Mesendoderm (in vitro differentiated cells): Measurements from ENCODE around the gene ANXA11.

Experiments
- DNase-seq: peaks from one replicate; pipeline ENCODE4 v3.0.0; 2013
- H2AK5ac ChIP-seq: 2 replicates; pipeline ENCODE4 v1.6.1; 2013; ENCODE audit warnings: low read length, inconsistent platforms
- H2BK120ac ChIP-seq: 2 replicates; pipeline ENCODE4 v1.6.1; 2013; ENCODE audit warnings: low read depth, mild to moderate bottlenecking, low read length, moderate library complexity, mixed read lengths
- H2BK15ac ChIP-seq: replicated peaks from 2 replicates; pipeline ENCODE4 v1.6.1; 2013; ENCODE audit warnings: low read depth, mild to moderate bottlenecking, moderate library complexity
- H2BK5ac ChIP-seq: 2 replicates; pipeline ENCODE4 v1.6.1; 2013; ENCODE audit warnings: low read length, inconsistent platforms
- H3K18ac ChIP-seq: 2 replicates; pipeline ENCODE4 v1.6.1; 2013; ENCODE audit warnings: mild to moderate bottlenecking, low read length, mixed read lengths
- H3K23ac ChIP-seq: one replicate; pipeline ENCODE4 v1.6.1; 2013; ENCODE audit warnings: low read length
- H3K27ac ChIP-seq: 2 replicates; pipeline ENCODE4 v1.5.1; 2013; ENCODE audit warnings: low read depth, mild to moderate bottlenecking, inconsistent platforms, low read length, moderate library complexity
- H3K27me3 ChIP-seq: 2 replicates; pipeline ENCODE4 v1.6.1; 2013; ENCODE audit warnings: low read length, control low read depth, mild to moderate bottlenecking, inconsistent platforms; ENCODE audit not compliant: insufficient read depth, poor library complexity
- H3K36me3 ChIP-seq: 2 replicates; pipeline ENCODE4 v1.6.1; 2013; ENCODE audit warnings: low read length, inconsistent platforms; ENCODE audit not compliant: control insufficient read depth, insufficient read depth
- H3K4ac ChIP-seq: one replicate; pipeline ENCODE4 v1.6.1; 2013; ENCODE audit warnings: low read depth, mild to moderate bottlenecking, low read length, moderate library complexity
- H3K4me1 ChIP-seq: 2 replicates; pipeline ENCODE4 v1.6.1; 2013; ENCODE audit warnings: low read depth, low read length, inconsistent platforms; ENCODE audit not compliant: control insufficient read depth
- H3K4me2 ChIP-seq: 2 replicates; pipeline ENCODE4 v1.6.1; 2013; ENCODE audit warnings: low read length
- H3K4me3 ChIP-seq: 2 replicates; pipeline ENCODE4 v1.5.1; 2013; ENCODE audit warnings: mild to moderate bottlenecking, low read length
- H3K56ac ChIP-seq: one replicate; pipeline ENCODE4 v1.6.1; 2013; ENCODE audit warnings: low read length
- H3K79me1 ChIP-seq: 2 replicates; pipeline ENCODE4 v1.6.1; 2013; ENCODE audit warnings: low read length, inconsistent platforms
- H3K79me2 ChIP-seq: 2 replicates; pipeline ENCODE4 v1.6.1; 2013; ENCODE audit warnings: mild to moderate bottlenecking, low read length; ENCODE audit not compliant: control insufficient read depth, insufficient read depth
- H3K9ac ChIP-seq: 2 replicates; pipeline ENCODE4 v1.6.1; 2013; ENCODE audit warnings: low read length, inconsistent platforms
- H4K5ac ChIP-seq: one replicate; pipeline ENCODE4 v1.6.1; 2013; ENCODE audit warnings: low read length
- H4K8ac ChIP-seq: one replicate; pipeline ENCODE4 v1.6.1; 2013; ENCODE audit warnings: low read depth, mild to moderate bottlenecking, control low read depth, low read length, moderate library complexity
- WGBS: extraction: QIAGEN DNeasy Blood & Tissue Kit; methylation state at CpG from one replicate; pipeline ENCODE4 v1.1.7; 2013; ENCODE audit warnings: low lambda C conversion rate, missing lambda C conversion rate; ENCODE audit not compliant: insufficient coverage; ENCODE audit errors: extremely low coverage; 5-methylcytosine and 5-hydroxymethylcytosine counted together

Gene ANXA11

GRCh38 chr10:80185578-80186299 is 19.6 kb downstream of the ANXA11 start:
- no peak overlapping the region for H3K9ac ChIP-seq
- no CpG with 5 or more reads among the region's 5 CpGs for WGBS
- H3K36me3 ChIP-seq: no peaks in the 10 kb centered on the region
- H3K4me2 ChIP-seq: no peak overlapping the region
- no peak overlapping the region for H3K27ac ChIP-seq
- H3K4me3 ChIP-seq: no peak overlapping the region
- no peak overlapping the region for H2BK15ac ChIP-seq
- no peak overlapping the region for H2BK5ac ChIP-seq
- no peak for DNase-seq
- no peak overlapping the region for H3K23ac ChIP-seq
- H3K56ac ChIP-seq: no peak overlapping the region
- no peak overlapping the region for H3K4ac ChIP-seq
- H4K5ac ChIP-seq: no peak overlapping the region
- H3K79me2 ChIP-seq: peaks cover 15% of the 10 kb centered on the region
- H3K18ac ChIP-seq: no peak overlapping the region
- no peak overlapping the region for H4K8ac ChIP-seq
- H3K4me1 ChIP-seq: no peaks in the 10 kb centered on the region
- H2AK5ac ChIP-seq: no peak overlapping the region
- H3K27me3 ChIP-seq: no peaks in the 10 kb centered on the region
- H3K79me1 ChIP-seq: peaks cover 27% of the 10 kb centered on the region
- no peak overlapping the region for H2BK120ac ChIP-seq

GRCh38 chr10:80184291-80184690 is 21.0 kb downstream of the ANXA11 start:
- Histone ChIP-seq H2BK15ac (no peak overlapping the region), H4K8ac (no peak overlapping the region), H3K36me3 (no peaks in the 10 kb centered on the region), H3K18ac (no peak overlapping the region), H3K27ac (no peak overlapping the region), H3K9ac (no peak overlapping the region), H3K23ac (no peak overlapping the region), H3K4me3 (no peak overlapping the region), H2BK5ac (no peak overlapping the region), H3K4me2 (no peak overlapping the region), H3K79me2 (peaks cover 11% of the 10 kb centered on the region), H3K56ac (no peak overlapping the region), H4K5ac (no peak overlapping the region), H3K4me1 (no peaks in the 10 kb centered on the region), H3K27me3 (no peaks in the 10 kb centered on the region), H2BK120ac (no peak overlapping the region), H2AK5ac (no peak overlapping the region), H3K79me1 (peaks cover 31% of the 10 kb centered on the region), H3K4ac (no peak overlapping the region)
- DNase-seq: no peak
- no CpG with 5 or more reads among the region's 4 CpGs for WGBS

GRCh38 chr10:80183436-80183835 is 21.9 kb downstream of the ANXA11 start:
- no peak overlapping the region for H3K56ac ChIP-seq
- DNase-seq: no peak
- no peak overlapping the region for H2AK5ac ChIP-seq
- no peak overlapping the region for H2BK15ac ChIP-seq
- H3K79me1 ChIP-seq: peaks cover 27% of the 10 kb centered on the region
- no peak overlapping the region for H3K27ac ChIP-seq
- H3K4me2 ChIP-seq: no peak overlapping the region
- H4K5ac ChIP-seq: no peak overlapping the region
- WGBS: no CpG with 5 or more reads among the region's 4 CpGs
- H3K4ac ChIP-seq: no peak overlapping the region
- no peak overlapping the region for H2BK5ac ChIP-seq
- peaks cover 11% of the 10 kb centered on the region for H3K79me2 ChIP-seq
- H3K9ac ChIP-seq: no peak overlapping the region
- H3K4me1 ChIP-seq: no peaks in the 10 kb centered on the region
- peak overlapping the region; percentile 15 for H3K23ac ChIP-seq
- H2BK120ac ChIP-seq: no peak overlapping the region
- no peak overlapping the region for H3K18ac ChIP-seq
- H3K36me3 ChIP-seq: no peaks in the 10 kb centered on the region
- H3K4me3 ChIP-seq: no peak overlapping the region
- H3K27me3 ChIP-seq: no peaks in the 10 kb centered on the region
- no peak overlapping the region for H4K8ac ChIP-seq

GRCh38 chr10:80182986-80183385 is 22.4 kb downstream of the ANXA11 start:
- Histone ChIP-seq H3K79me1 (peaks cover 27% of the 10 kb centered on the region), H3K4me1 (no peaks in the 10 kb centered on the region), H3K9ac (no peak overlapping the region), H3K18ac (no peak overlapping the region), H3K36me3 (no peaks in the 10 kb centered on the region), H3K4me3 (no peak overlapping the region), H3K4me2 (no peak overlapping the region), H4K5ac (no peak overlapping the region), H3K27me3 (no peaks in the 10 kb centered on the region), H3K79me2 (peaks cover 11% of the 10 kb centered on the region), H2AK5ac (no peak overlapping the region), H3K23ac (no peak overlapping the region), H2BK5ac (no peak overlapping the region), H3K56ac (no peak overlapping the region), H3K4ac (no peak overlapping the region), H2BK120ac (no peak overlapping the region), H3K27ac (no peak overlapping the region), H2BK15ac (no peak overlapping the region), H4K8ac (no peak overlapping the region)
- no peak for DNase-seq
- no CpG with 5 or more reads among the region's 6 CpGs for WGBS

GRCh38 chr10:80177781-80178636 is 27.3 kb downstream of the ANXA11 start:
- Histone ChIP-seq H3K27me3 (no peaks in the 10 kb centered on the region), H2AK5ac (no peak overlapping the region), H3K36me3 (no peaks in the 10 kb centered on the region), H4K5ac (no peak overlapping the region), H3K23ac (peak overlapping the region; percentile 45), H2BK15ac (no peak overlapping the region), H3K18ac (no peak overlapping the region), H3K27ac (no peak overlapping the region), H3K4me3 (no peak overlapping the region), H3K79me1 (peaks cover 7% of the 10 kb centered on the region), H2BK120ac (no peak overlapping the region), H3K4me1 (no peaks in the 10 kb centered on the region), H3K4ac (no peak overlapping the region), H3K56ac (no peak overlapping the region), H4K8ac (no peak overlapping the region), H3K4me2 (no peak overlapping the region), H2BK5ac (no peak overlapping the region), H3K9ac (no peak overlapping the region), H3K79me2 (peaks cover 3% of the 10 kb centered on the region)
- no peak for DNase-seq
- WGBS: no CpG with 5 or more reads among the region's 12 CpGs
